ENCODE measurements around the gene MFAP3.

DNA sequence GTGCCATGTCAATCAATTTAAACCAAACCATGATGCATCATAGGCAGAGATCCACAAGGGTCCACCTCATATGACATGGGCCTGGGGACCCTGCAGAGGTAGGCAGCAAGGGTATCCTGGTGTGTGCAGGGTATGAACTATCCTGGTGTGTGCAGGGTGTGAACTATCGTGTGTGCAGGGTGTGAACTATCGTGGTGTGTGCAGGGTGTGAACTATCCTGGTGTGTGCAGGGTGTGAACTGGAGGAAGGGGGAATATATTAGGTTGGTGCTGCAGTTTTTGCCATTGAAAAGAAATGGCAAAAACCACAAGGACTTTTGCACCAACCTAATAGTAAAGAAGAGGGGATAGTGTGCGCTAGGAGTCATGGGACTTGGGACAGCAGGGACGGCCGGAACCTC lies 50.0 kb downstream of the MFAP3 start:
- no peak for TF ChIP-seq POLR2A (IDR thresholded peaks at IDR 0.05; ENCODE audit: extremely low read depth, insufficient read length)
- no peak for TF ChIP-seq CTCF (IDR thresholded peaks at IDR 0.05; ENCODE audit: low read depth, low read length)
